HUES6 (cell line): ENCODE data around the gene RNF19B.
A peak's percentile ranks its signal among the peaks of the same experiment; 100 is the strongest.

Experiments used
- H3K27ac ChIP-seq: 2 replicates; pipeline ENCODE4 v1.7.0; 2013; ENCODE audit warnings: low read depth, mild to moderate bottlenecking, low read length, inconsistent platforms
- H3K27me3 ChIP-seq: 2 replicates; pipeline ENCODE4 v1.6.1; 2013; ENCODE audit warnings: low read length; ENCODE audit not compliant: control insufficient read depth, insufficient read depth
- H3K36me3 ChIP-seq: 2 replicates; pipeline ENCODE4 v1.6.1; 2013; ENCODE audit warnings: low read length; ENCODE audit not compliant: control insufficient read depth, insufficient read depth
- H3K4me1 ChIP-seq: 2 replicates; pipeline ENCODE4 v1.6.1; 2013; ENCODE audit warnings: low read length; ENCODE audit not compliant: control insufficient read depth, insufficient read depth
- H3K4me3 ChIP-seq: 2 replicates; pipeline ENCODE4 v1.5.1; 2013; ENCODE audit warnings: low read depth, low read length
- H3K9ac ChIP-seq: one replicate; pipeline ENCODE4 v1.6.1; 2013; ENCODE audit warnings: mild to moderate bottlenecking, low read length
- H3K9me3 ChIP-seq: 2 replicates; pipeline ENCODE4 v1.6.1; 2013; ENCODE audit warnings: low read depth, low read length; ENCODE audit not compliant: control insufficient read depth, insufficient read depth

RNF19B gene

DNA sequence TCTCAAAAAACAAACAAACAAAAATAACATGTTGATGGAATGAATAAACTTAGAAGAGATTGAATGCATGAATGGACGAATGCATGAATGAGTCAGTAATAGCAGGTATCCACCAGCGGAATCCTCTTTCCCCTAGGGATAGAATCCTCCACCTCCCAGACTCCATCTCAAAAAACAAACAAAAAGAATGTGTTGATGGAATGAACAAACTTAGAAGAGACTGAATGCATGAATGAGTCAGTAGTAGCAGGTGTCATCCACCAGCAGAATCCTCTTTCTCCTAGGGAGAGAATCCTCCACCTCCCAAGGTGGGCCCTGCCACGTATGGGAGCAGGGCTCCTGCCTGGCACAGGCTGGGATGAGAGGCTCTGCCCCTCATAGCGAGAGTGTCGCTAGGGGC lies 26.8 kb upstream of the RNF19B start:
- Histone ChIP-seq H3K4me3 (no peak overlapping the region), H3K9ac (no peak overlapping the region), H3K4me1 (peaks cover 23% of the 10 kb centered on the region), H3K36me3 (no peaks in the 10 kb centered on the region), H3K27ac (no peak overlapping the region), H3K9me3 (no peaks in the 10 kb centered on the region), H3K27me3 (no peaks in the 10 kb centered on the region)

GRCh38 chr1:32990887-32991286 lies 26.3 kb upstream of the RNF19B start:
- Histone ChIP-seq H3K27ac (no peak overlapping the region), H3K4me1 (peaks cover 23% of the 10 kb centered on the region), H3K36me3 (no peaks in the 10 kb centered on the region)

DNA sequence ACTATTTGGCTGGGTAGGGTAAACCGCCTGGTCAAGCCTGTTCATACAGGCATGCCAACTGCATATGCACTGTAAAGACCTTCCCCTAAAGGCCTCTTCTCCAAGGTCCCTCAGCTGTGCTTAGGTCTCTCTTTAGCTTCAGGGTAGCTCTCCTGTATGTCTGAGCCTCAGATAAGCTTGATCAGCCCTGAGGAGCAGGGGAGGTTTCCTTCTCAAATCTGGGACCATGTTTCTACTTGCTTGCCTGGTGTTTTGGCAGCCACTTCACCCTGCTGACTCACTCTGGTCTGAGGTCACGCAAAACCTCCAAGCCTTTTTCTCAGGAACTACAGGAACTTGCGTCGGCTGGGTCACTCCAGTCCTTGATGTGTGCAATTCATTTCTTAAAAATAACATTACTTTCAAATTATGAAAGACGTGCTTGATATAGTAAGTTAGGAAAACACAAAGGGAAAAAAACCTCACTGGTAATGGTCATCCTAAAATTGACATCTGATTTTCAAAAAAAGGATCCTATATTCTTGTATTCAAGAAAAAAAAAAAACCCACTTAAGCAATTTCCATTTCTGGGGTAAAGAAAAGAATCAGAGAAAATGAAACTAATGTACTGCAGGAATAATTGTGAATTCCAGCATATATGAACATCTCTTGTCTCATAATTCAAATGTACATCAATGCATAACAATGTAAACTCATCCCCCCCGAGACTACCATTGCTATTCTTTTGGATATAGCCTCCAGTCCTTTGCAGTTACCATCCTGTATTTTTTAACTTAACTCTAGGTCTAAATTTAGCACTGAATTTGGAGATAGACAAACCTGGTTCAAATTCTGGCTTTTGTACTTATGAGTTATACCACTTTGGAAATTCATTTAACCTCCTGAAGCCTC lies 24.8 kb upstream of the RNF19B start:
- Histone ChIP-seq H3K36me3 (no peaks in the 10 kb centered on the region), H3K27ac (no peak overlapping the region), H3K9me3 (no peaks in the 10 kb centered on the region), H3K9ac (no peak overlapping the region), H3K4me3 (no peak overlapping the region), H3K4me1 (peaks cover 29% of the 10 kb centered on the region), H3K27me3 (no peaks in the 10 kb centered on the region)

More at GRCh38 chr1:32990887-32991286, 26.3 kb upstream of the RNF19B start:
- H3K9me3 ChIP-seq = no peaks in the 10 kb centered on the region
- H3K4me3 ChIP-seq = no peak overlapping the region
- no peak overlapping the region for H3K9ac ChIP-seq
- H3K27me3 ChIP-seq = no peaks in the 10 kb centered on the region

DNA sequence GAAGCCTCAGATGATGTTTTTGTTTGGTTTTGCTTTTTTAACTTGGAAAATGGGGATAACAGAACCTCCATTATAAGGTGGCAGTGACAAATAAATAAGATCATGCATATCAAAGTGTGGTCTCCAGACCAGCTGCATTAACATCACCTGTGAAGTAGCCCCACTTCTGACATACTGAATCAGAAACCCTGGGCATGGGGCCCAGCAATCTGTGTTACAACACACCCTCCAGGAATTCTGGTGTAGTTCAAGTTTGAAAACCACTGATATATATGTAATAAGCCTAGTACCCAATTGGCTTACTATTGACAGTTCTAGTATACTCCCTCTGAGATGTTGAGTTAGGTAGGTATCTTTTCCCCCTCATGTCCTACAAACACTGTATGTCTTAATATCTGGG lies 24.1 kb upstream of the RNF19B start:
- no peaks in the 10 kb centered on the region for H3K9me3 ChIP-seq
- peaks cover 34% of the 10 kb centered on the region for H3K4me1 ChIP-seq
- no peaks in the 10 kb centered on the region for H3K27me3 ChIP-seq
- H3K4me3 ChIP-seq = no peak overlapping the region
- no peak overlapping the region for H3K27ac ChIP-seq
- no peak overlapping the region for H3K9ac ChIP-seq
- H3K36me3 ChIP-seq = no peaks in the 10 kb centered on the region

DNA sequence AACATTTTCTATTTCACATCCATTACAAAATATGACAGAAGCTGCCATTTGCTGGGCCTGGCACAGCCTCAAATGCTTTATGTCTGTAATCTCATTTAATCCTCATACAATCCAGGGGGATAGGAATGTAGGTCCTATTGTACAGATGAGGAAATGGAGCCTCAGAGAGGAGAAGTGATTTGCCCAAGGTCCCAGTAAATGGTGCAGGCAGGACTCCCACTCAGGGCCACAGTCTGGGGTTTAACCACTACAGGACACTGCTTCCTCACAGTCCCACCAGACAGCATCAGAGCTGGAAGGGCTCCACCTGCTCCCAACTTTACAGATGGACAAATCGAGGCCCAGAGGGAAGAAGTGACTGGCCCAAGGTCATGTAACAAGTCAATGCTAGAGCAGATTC lies 20.6 kb upstream of the RNF19B start:
- Histone ChIP-seq H3K4me1 (peaks cover 32% of the 10 kb centered on the region), H3K9ac (no peak overlapping the region), H3K27ac (no peak overlapping the region), H3K36me3 (no peaks in the 10 kb centered on the region), H3K4me3 (no peak overlapping the region), H3K9me3 (no peaks in the 10 kb centered on the region), H3K27me3 (no peaks in the 10 kb centered on the region)

GRCh38 chr1:32984455-32985171 lies 20.0 kb upstream of the RNF19B start:
- Histone ChIP-seq H3K9ac (no peak overlapping the region), H3K4me1 (peaks cover 36% of the 10 kb centered on the region), H3K27ac (no peak overlapping the region)

DNA sequence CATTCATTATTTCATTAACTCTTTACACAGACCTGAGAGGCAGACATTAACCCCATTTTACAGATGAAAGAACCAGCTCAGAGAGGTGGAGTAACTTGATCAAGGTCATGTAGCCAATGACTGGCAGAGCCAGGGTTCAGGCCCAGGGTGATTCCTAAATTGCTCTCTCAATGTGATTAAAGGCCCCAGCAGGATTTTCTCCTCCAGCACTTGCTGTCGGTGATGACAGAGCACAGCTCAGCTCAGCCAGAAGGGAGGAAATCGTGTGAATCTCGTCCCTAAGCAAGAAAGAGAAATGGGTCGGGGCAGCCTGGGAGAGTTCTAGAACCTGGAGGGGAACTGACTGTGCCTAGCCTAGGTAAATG lies 19.5 kb upstream of the RNF19B start:
- no peak overlapping the region for H3K4me3 ChIP-seq
- H3K9me3 ChIP-seq = no peaks in the 10 kb centered on the region
- H3K9ac ChIP-seq = no peak overlapping the region
- H3K27me3 ChIP-seq = no peaks in the 10 kb centered on the region
- no peaks in the 10 kb centered on the region for H3K36me3 ChIP-seq
- no peak overlapping the region for H3K27ac ChIP-seq
- H3K4me1 ChIP-seq = peaks cover 30% of the 10 kb centered on the region

More at GRCh38 chr1:32984455-32985171, 20.0 kb upstream of the RNF19B start:
- no peaks in the 10 kb centered on the region for H3K27me3 ChIP-seq
- H3K4me3 ChIP-seq = no peak overlapping the region
- H3K36me3 ChIP-seq = no peaks in the 10 kb centered on the region
- H3K9me3 ChIP-seq = no peaks in the 10 kb centered on the region

- Histone ChIP-seq H3K4me1 (peaks cover 26% of the 10 kb centered on the region), H3K36me3 (no peaks in the 10 kb centered on the region), H3K4me3 (no peak overlapping the region), H3K9me3 (no peaks in the 10 kb centered on the region), H3K9ac (no peak overlapping the region), H3K27me3 (no peaks in the 10 kb centered on the region), H3K27ac (no peak overlapping the region)
These were observed 18.4 kb upstream of the RNF19B start for GRCh38 chr1:32983020-32983419.

DNA sequence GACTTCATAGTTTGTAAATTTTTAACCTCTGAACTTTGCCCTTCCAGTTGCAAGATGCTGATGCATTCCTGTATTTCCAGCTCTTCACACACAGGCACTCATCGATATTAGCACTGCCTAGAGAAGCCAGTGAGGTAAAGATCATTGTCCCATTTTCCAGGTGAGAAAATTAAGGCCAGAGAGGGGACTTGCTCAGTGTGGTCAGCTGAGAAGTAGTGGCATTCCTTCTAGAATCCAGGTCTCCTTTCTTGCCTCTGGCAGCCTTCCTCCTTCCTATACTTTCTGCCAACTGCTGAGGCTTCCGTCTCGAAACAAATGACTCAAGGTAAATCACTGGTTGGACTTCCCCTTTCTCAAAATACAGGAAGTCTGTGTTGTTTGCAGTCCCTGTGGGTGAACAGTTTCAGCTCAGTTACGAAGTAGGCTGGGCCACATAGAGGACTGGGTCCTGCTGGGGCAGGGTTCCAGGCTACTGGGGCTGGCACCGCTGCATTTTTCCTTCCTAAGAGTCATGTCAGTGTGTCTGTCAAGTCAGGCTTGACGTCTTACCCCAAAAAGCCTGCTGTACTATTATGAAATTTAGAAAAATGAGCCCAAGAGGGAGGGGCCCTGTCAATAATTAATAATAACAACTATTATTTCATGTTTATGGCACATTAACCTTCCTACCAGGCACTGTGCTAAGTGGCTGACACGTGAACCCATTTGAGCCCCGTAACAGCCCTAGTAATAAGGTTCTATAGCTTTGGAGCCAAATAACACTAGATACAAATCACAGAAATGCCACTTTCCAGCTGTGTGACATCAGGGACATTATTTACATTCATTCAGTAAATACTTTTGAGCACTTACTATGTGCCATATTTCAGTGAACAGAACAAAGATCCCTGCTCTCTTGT lies 16.6 kb upstream of the RNF19B start:
- H3K4me3 ChIP-seq = no peak overlapping the region

GRCh38 chr1:32980080-32980479 lies 15.5 kb upstream of the RNF19B start:
- Histone ChIP-seq H3K9me3 (peaks cover 6% of the 10 kb centered on the region; the same call in 1 of the 2 replicates), H3K4me1 (peaks cover 26% of the 10 kb centered on the region), H3K27ac (no peak overlapping the region), H3K4me3 (no peak overlapping the region), H3K9ac (no peak overlapping the region), H3K36me3 (no peaks in the 10 kb centered on the region), H3K27me3 (no peaks in the 10 kb centered on the region)

More for the DNA sequence above, 16.6 kb upstream of the RNF19B start:
- no peaks in the 10 kb centered on the region for H3K27me3 ChIP-seq
- H3K4me1 ChIP-seq = peaks cover 26% of the 10 kb centered on the region
- H3K36me3 ChIP-seq = no peaks in the 10 kb centered on the region
- H3K27ac ChIP-seq = peak overlapping the region; percentile 0; the same call in 1 of the 2 replicates
- no peaks in the 10 kb centered on the region for H3K9me3 ChIP-seq
- H3K9ac ChIP-seq = no peak overlapping the region
